ENCODE measurements around the gene CRYZL1.

Gene CRYZL1

DNA sequence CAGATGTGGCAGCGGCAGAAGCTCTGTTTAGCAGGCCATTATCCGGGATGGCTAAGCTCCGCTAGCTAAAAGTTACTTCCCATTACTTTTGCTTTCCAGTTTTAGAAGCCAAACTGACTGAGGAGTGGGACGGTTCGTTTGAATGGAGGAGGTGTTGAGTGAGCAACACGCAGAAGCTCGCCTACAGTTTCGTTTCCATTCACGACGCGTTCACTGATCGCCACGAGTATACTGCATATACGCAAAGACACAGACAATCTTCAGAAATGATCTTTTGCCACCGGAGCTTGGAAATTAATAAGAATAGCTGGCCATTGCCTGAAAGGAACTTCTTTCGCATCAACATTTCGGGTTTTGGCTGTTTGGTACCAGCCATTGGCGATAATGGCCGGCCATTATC is 84.1 kb downstream of the CRYZL1 start:
- peaks cover 62 to 82% (median 74%) of the 10 kb centered on the region in 5 donors for H3K36me3 ChIP-seq (ENCODE audit: control insufficient read depth in 5 of 5, insufficient read depth in 5 of 5, low read length in 5 of 5)
- H3K27ac ChIP-seq (ENCODE audit: low read depth, low read length): no peak overlapping the region
- H3K4me3 ChIP-seq (ENCODE audit: low read depth in 1 of 5, low read length in 5 of 5): no peak overlapping the region
- H3K9me3 ChIP-seq (ENCODE audit: control insufficient read depth in 5 of 5, low read length in 5 of 5): no peaks in the 10 kb centered on the region
- H3K4me1 ChIP-seq (ENCODE audit: control insufficient read depth in 5 of 5, insufficient read depth in 5 of 5, low read length in 5 of 5): peaks cover 0 to 15% (median 11%) of the 10 kb centered on the region in 5 donors
- no peak overlapping the region for H3K9ac ChIP-seq (ENCODE audit: low read length in 5 of 5)
- no peaks in the 10 kb centered on the region for H3K27me3 ChIP-seq (ENCODE audit: control insufficient read depth in 5 of 5, insufficient read depth in 4 of 5, low read length in 5 of 5)

DNA sequence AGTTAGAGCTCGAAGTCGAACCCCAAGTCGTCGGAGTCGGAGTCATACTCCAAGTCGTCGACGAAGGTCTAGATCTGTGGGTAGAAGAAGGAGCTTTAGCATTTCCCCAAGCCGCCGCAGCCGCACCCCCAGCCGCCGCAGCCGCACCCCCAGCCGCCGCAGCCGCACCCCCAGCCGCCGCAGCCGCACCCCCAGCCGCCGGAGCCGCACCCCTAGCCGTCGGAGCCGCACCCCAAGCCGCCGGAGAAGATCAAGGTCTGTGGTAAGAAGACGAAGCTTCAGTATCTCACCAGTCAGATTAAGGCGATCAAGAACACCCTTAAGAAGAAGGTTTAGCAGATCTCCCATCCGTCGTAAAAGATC is 86.6 kb downstream of the CRYZL1 start:
- peaks cover 0 to 15% (median 13%) of the 10 kb centered on the region in 5 donors for H3K4me1 ChIP-seq (ENCODE audit: control insufficient read depth in 5 of 5, insufficient read depth in 5 of 5, low read length in 5 of 5)
- no peaks in the 10 kb centered on the region for H3K9me3 ChIP-seq (ENCODE audit: control insufficient read depth in 5 of 5, low read length in 5 of 5)
- no peaks in the 10 kb centered on the region for H3K27me3 ChIP-seq (ENCODE audit: control insufficient read depth in 5 of 5, insufficient read depth in 4 of 5, low read length in 5 of 5)
- H3K27ac ChIP-seq (ENCODE audit: low read depth, low read length): no peak overlapping the region
- peaks cover 42 to 85% (median 83%) of the 10 kb centered on the region in 5 donors for H3K36me3 ChIP-seq (ENCODE audit: control insufficient read depth in 5 of 5, insufficient read depth in 5 of 5, low read length in 5 of 5)
- H3K9ac ChIP-seq (ENCODE audit: low read length in 5 of 5): no peak overlapping the region
- no peak overlapping the region for H3K4me3 ChIP-seq (ENCODE audit: low read depth in 1 of 5, low read length in 5 of 5)

DNA sequence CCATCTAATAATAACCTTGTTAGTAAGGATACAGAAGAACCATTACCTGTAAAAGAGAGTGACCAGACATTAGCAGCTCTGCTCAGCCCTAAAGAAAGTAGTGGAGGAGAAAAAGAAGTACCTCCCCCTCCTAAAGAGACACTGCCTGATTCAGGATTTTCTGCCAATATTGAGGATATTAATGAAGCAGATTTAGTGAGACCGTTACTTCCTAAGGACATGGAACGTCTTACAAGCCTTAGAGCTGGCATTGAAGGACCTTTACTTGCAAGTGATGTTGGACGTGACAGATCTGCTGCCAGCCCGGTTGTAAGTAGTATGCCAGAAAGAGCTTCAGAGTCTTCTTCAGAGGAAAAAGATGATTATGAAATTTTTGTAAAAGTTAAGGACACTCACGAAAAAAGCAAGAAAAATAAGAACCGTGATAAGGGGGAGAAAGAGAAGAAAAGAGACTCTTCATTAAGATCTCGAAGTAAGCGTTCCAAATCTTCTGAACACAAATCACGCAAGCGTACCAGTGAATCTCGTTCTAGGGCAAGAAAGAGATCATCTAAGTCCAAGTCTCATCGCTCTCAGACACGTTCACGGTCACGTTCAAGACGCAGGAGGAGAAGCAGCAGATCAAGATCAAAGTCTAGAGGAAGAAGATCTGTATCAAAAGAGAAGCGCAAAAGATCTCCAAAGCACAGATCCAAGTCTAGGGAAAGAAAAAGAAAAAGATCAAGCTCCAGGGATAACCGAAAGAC is 87.1 kb downstream of the CRYZL1 start:
- Histone ChIP-seq H3K36me3 (ENCODE audit: control insufficient read depth in 5 of 5, insufficient read depth in 5 of 5, low read length in 5 of 5) (peaks cover 42 to 85% (median 83%) of the 10 kb centered on the region in 5 donors), H3K27me3 (ENCODE audit: control insufficient read depth in 5 of 5, insufficient read depth in 4 of 5, low read length in 5 of 5) (no peaks in the 10 kb centered on the region), H3K9me3 (ENCODE audit: control insufficient read depth in 5 of 5, low read length in 5 of 5) (no peaks in the 10 kb centered on the region), H3K9ac (ENCODE audit: low read length in 5 of 5) (no peak overlapping the region), H3K27ac (ENCODE audit: low read depth, low read length) (no peak overlapping the region), H3K4me3 (ENCODE audit: low read depth in 1 of 5, low read length in 5 of 5) (no peak overlapping the region), H3K4me1 (ENCODE audit: control insufficient read depth in 5 of 5, insufficient read depth in 5 of 5, low read length in 5 of 5) (peaks cover 0 to 15% (median 13%) of the 10 kb centered on the region in 5 donors)

DNA sequence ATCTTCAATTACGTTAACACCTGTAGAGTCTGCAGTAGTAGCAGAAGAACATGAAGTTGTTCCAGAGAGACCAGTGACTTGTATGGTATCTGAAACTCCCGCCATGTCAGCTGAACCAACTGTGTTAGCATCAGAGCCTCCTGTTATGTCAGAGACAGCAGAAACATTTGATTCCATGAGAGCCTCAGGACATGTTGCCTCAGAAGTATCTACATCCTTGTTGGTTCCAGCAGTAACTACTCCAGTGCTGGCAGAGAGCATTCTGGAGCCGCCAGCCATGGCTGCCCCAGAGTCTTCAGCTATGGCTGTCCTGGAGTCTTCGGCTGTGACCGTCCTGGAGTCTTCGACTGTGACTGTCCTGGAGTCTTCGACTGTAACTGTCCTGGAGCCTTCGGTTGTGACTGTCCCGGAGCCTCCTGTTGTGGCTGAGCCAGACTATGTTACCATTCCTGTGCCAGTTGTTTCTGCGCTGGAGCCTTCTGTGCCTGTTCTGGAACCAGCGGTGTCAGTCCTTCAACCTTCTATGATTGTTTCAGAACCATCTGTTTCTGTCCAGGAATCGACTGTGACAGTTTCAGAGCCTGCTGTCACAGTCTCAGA is 88.4 kb downstream of the CRYZL1 start:
- no peaks in the 10 kb centered on the region for H3K9me3 ChIP-seq (ENCODE audit: control insufficient read depth in 5 of 5, low read length in 5 of 5)
- peaks cover 0 to 15% (median 13%) of the 10 kb centered on the region in 5 donors for H3K4me1 ChIP-seq (ENCODE audit: control insufficient read depth in 5 of 5, insufficient read depth in 5 of 5, low read length in 5 of 5)
- H3K27ac ChIP-seq (ENCODE audit: low read depth, low read length): no peak overlapping the region
- H3K4me3 ChIP-seq (ENCODE audit: low read depth in 1 of 5, low read length in 5 of 5): no peak overlapping the region
- H3K27me3 ChIP-seq (ENCODE audit: control insufficient read depth in 5 of 5, insufficient read depth in 4 of 5, low read length in 5 of 5): no peaks in the 10 kb centered on the region
- peaks cover 32 to 80% (median 73%) of the 10 kb centered on the region in 5 donors for H3K36me3 ChIP-seq (ENCODE audit: control insufficient read depth in 5 of 5, insufficient read depth in 5 of 5, low read length in 5 of 5)
- no peak overlapping the region for H3K9ac ChIP-seq (ENCODE audit: low read length in 5 of 5)

DNA sequence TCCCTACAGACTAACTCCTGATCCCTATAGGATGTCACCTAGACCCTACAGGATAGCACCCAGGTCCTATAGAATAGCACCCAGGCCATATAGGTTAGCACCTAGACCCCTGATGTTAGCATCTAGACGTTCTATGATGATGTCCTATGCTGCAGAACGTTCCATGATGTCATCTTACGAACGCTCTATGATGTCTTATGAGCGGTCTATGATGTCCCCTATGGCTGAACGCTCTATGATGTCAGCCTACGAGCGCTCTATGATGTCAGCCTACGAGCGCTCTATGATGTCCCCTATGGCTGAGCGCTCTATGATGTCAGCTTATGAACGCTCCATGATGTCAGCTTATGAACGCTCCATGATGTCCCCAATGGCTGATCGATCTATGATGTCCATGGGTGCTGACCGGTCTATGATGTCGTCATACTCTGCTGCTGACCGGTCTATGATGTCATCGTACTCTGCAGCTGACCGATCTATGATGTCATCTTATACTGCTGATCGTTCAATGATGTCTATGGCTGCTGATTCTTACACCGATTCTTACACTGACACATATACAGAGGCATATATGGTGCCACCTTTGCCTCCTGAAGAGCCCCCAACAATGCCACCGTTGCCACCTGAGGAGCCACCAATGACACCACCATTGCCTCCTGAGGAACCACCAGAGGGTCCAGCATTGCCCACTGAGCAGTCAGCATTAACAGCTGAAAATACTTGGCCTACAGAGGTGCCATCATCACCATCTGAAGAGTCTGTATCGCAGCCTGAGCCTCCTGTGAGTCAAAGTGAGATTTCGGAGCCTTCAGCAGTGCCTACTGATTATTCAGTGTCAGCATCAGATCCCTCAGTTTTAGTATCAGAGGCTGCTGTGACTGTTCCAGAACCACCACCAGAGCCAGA is 89.2 kb downstream of the CRYZL1 start:
- Histone ChIP-seq H3K36me3 (ENCODE audit: control insufficient read depth in 5 of 5, insufficient read depth in 5 of 5, low read length in 5 of 5) (peaks cover 28 to 78% (median 67%) of the 10 kb centered on the region in 5 donors), H3K4me3 (ENCODE audit: low read depth in 1 of 5, low read length in 5 of 5) (no peak overlapping the region), H3K27ac (ENCODE audit: low read depth, low read length) (no peak overlapping the region), H3K27me3 (ENCODE audit: control insufficient read depth in 5 of 5, insufficient read depth in 4 of 5, low read length in 5 of 5) (no peaks in the 10 kb centered on the region), H3K9ac (ENCODE audit: low read length in 5 of 5) (no peak overlapping the region), H3K9me3 (ENCODE audit: control insufficient read depth in 5 of 5, low read length in 5 of 5) (no peaks in the 10 kb centered on the region), H3K4me1 (ENCODE audit: control insufficient read depth in 5 of 5, insufficient read depth in 5 of 5, low read length in 5 of 5) (peaks cover 0 to 15% (median 13%) of the 10 kb centered on the region in 5 donors)

DNA sequence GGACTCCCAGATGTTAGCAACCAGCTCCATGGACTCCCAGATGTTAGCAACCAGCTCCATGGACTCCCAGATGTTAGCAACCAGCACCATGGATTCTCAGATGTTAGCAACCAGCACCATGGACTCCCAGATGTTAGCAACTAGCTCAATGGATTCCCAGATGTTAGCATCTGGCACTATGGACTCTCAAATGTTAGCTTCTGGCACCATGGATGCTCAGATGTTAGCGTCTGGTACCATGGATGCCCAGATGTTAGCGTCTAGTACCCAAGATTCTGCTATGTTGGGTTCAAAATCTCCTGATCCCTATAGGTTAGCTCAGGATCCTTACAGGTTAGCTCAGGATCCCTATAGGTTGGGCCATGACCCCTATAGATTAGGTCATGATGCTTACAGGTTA is 89.9 kb downstream of the CRYZL1 start:
- peaks cover 28 to 80% (median 64%) of the 10 kb centered on the region in 5 donors for H3K36me3 ChIP-seq (ENCODE audit: control insufficient read depth in 5 of 5, insufficient read depth in 5 of 5, low read length in 5 of 5)
- H3K4me1 ChIP-seq (ENCODE audit: control insufficient read depth in 5 of 5, insufficient read depth in 5 of 5, low read length in 5 of 5): peaks cover 0 to 15% (median 13%) of the 10 kb centered on the region in 5 donors
- H3K9me3 ChIP-seq (ENCODE audit: control insufficient read depth in 5 of 5, low read length in 5 of 5): no peaks in the 10 kb centered on the region
- no peak overlapping the region for H3K27ac ChIP-seq (ENCODE audit: low read depth, low read length)
- H3K4me3 ChIP-seq (ENCODE audit: low read depth in 1 of 5, low read length in 5 of 5): no peak overlapping the region
- no peak overlapping the region for H3K9ac ChIP-seq (ENCODE audit: low read length in 5 of 5)
- no peaks in the 10 kb centered on the region for H3K27me3 ChIP-seq (ENCODE audit: control insufficient read depth in 5 of 5, insufficient read depth in 4 of 5, low read length in 5 of 5)

DNA sequence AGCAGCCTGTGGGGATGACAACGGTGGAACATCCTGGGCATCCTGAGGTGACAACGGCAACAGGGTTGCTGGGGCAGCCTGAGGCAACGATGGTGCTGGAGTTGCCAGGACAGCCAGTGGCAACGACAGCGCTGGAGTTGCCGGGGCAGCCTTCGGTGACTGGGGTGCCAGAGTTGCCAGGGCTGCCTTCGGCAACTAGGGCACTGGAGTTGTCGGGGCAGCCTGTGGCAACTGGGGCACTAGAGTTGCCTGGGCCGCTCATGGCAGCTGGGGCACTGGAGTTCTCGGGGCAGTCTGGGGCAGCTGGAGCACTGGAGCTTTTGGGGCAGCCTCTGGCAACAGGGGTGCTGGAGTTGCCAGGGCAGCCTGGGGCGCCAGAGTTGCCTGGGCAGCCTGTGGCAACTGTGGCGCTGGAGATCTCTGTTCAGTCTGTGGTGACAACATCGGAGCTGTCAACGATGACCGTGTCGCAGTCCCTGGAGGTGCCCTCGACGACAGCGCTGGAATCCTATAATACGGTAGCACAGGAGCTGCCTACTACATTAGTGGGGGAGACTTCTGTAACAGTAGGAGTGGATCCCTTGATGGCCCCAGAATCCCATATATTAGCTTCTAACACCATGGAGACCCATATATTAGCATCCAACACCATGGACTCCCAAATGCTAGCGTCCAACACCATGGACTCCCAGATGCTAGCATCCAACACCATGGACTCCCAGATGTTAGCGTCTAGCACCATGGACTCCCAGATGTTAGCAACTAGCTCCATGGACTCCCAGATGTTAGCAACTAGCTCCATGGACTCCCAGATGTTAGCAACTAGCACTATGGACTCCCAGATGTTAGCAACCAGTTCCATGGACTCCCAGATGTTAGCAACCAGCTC is 90.5 kb downstream of the CRYZL1 start:
- peaks cover 0 to 15% (median 14%) of the 10 kb centered on the region in 5 donors for H3K4me1 ChIP-seq (ENCODE audit: control insufficient read depth in 5 of 5, insufficient read depth in 5 of 5, low read length in 5 of 5)
- peaks cover 26 to 84% (median 63%) of the 10 kb centered on the region in 5 donors for H3K36me3 ChIP-seq (ENCODE audit: control insufficient read depth in 5 of 5, insufficient read depth in 5 of 5, low read length in 5 of 5)
- no peaks in the 10 kb centered on the region for H3K9me3 ChIP-seq (ENCODE audit: control insufficient read depth in 5 of 5, low read length in 5 of 5)
- H3K27me3 ChIP-seq (ENCODE audit: control insufficient read depth in 5 of 5, insufficient read depth in 4 of 5, low read length in 5 of 5): no peaks in the 10 kb centered on the region
- no peak overlapping the region for H3K9ac ChIP-seq (ENCODE audit: low read length in 5 of 5)
- no peak overlapping the region for H3K4me3 ChIP-seq (ENCODE audit: low read depth in 1 of 5, low read length in 5 of 5)
- no peak overlapping the region for H3K27ac ChIP-seq (ENCODE audit: low read depth, low read length)

DNA sequence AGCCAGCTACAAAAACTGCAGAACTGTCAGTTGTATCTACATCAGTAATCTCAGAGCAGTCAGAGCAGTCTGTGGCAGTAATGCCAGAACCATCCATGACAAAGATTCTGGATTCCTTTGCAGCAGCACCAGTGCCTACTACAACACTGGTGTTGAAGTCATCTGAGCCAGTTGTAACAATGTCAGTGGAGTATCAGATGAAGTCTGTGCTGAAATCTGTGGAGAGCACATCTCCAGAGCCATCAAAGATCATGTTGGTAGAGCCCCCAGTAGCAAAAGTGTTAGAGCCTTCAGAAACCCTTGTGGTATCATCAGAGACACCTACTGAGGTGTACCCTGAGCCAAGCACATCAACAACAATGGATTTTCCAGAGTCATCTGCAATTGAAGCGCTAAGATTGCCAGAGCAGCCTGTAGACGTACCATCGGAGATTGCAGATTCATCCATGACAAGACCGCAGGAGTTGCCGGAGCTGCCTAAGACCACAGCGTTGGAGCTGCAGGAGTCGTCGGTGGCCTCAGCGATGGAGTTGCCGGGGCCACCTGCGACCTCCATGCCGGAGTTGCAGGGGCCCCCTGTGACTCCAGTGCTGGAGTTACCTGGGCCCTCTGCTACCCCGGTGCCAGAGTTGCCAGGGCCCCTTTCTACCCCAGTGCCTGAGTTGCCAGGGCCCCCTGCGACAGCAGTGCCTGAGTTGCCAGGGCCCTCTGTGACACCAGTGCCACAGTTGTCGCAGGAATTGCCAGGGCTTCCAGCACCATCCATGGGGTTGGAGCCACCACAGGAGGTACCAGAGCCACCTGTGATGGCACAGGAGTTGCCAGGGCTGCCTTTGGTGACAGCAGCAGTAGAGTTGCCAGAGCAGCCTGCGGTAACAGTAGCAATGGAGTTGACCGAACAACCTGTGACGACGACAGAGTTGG is 91.4 kb downstream of the CRYZL1 start:
- Histone ChIP-seq H3K27me3 (ENCODE audit: control insufficient read depth in 5 of 5, insufficient read depth in 4 of 5, low read length in 5 of 5) (no peaks in the 10 kb centered on the region), H3K27ac (ENCODE audit: low read depth, low read length) (no peak overlapping the region), H3K36me3 (ENCODE audit: control insufficient read depth in 5 of 5, insufficient read depth in 5 of 5, low read length in 5 of 5) (peaks cover 25 to 83% (median 60%) of the 10 kb centered on the region in 5 donors), H3K4me3 (ENCODE audit: low read depth in 1 of 5, low read length in 5 of 5) (no peak overlapping the region), H3K9me3 (ENCODE audit: control insufficient read depth in 5 of 5, low read length in 5 of 5) (no peaks in the 10 kb centered on the region), H3K9ac (ENCODE audit: low read length in 5 of 5) (no peak overlapping the region), H3K4me1 (ENCODE audit: control insufficient read depth in 5 of 5, insufficient read depth in 5 of 5, low read length in 5 of 5) (peaks cover 0 to 19% (median 14%) of the 10 kb centered on the region in 5 donors)
